SKM-1 treated with dmso at 0.1 percent for 144 hours (cell line): ENCODE results near the gene GMIP.
A peak's percentile ranks its signal among the peaks of the same experiment; 100 is the strongest.

Source experiments
- DNase-seq: peaks from one replicate; lab custom pipeline; 2025; ENCODE audit not compliant: unreplicated experiment; lab: John Stamatoyannopoulos, UW

GMIP gene

DNA sequence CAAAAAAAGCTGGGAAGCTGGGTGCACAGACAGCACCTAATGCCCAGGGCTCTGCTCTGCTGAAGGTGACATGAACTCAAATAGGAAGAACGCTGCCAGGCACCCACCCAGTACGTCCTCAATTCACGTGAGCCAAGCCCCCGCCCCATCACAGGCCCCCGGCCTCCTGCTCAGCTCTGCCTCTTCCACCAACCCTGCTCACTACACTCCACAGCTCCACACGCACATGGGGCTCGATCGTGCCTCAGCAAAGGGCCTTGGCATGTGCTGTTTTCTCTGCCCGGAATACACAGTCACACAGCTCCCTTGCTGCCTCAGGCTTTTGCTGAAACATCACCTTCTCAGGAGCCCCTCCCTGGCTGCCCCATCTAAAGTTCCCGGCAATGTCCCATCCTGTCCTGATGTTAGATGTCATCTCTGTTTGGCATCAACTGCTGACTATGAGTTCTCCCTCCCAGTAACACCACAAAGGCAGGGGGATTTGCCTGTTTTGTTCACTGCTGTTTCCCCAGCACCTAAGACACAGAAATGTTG, 17.8 kb upstream of the GMIP start:
- DNase-seq, result no peak

DNA sequence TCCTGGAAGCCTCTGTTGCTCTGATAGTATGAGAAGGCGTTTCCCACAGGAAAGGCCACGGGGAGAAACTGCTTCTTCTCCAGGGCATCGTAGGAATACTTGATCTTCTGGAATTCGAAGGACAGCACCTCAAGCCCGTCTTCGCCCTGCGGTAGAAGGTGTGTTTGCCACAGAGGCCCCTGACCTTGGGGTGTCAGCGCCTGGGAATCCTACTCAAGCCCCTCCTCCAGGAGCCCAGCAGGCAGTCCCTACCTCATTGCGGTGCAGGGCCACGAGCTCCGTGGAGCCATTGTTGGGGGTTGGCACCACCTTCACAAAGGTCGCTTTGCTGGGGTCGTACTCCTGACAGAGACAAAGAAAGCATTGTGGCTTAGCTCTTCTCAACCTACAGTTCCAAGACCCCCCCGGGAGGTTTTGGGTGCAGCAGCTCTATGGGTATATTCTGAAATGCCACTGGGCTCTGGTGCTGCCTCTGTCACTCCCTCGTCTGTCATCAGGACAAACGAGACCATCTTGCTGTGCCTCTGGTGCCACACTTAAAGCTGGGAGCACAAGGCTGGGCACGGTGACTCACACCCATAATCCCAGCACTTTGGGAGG, 16.3 kb upstream of the GMIP start:
- no peak for DNase-seq

DNA sequence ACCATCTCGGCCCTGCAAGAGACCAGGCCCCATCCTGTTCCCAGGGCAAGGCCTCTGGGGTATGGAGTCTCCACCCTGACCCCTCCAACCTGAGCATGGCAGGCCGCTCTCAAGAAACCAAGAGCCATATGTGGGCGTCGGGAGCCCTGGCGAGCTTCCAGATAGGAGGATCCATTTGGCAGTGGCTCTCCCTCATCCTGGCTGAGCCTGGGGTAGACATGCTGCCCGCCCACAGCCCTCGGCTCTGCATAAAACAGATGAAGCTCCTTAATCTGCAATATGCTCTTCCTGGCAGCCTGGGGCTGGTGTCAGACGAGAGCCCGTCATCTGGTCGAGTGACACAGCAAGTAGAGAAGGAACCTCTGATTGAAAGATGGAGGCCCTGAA, 13.9 kb upstream of the GMIP start:
- no peak for DNase-seq

DNA sequence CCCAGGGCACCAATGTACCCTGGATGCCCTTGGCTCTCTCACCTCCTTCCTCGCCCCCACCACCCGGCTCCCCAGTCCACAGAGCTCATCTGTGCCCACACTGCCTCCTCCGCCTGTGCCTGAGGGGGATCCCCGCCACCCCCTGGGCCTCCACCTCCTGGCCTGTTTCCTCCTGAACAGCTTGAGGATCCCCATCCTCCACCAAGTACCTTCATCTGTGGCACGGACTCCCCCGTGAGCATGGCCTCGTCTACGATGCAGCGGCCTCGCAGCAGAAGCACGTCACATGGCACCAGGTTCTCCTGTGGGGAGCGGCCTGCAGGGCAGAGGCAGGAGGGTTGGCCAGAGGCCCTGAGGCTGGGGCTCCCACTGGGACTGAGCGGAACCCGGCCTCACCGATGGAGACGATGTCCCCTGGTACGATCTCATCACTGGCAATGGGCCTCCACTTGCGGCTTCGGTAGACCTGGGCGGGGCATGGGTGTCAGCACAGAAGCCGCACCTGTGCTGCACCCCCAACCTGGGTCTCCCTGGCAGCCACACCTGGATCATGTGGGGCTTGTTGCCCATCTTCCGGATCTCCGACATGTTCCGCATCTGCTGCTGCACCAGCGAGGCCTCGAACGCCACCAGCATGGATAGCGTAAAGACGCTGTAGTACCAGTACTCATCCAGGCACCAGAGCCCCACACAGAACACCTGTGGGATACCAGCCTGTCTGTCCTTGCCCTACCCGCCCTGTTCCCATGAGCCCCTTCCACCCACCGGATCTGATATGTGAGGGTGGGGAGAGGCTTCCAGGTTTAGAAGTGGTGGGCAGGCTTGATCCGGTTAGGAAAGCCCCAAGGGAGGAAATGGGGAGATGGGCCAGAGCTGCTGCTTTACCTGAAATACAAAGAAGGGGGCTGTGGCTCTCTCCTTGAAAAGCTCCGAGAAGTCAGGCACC, 13.3 kb upstream of the GMIP start:
- no peak for DNase-seq

DNA sequence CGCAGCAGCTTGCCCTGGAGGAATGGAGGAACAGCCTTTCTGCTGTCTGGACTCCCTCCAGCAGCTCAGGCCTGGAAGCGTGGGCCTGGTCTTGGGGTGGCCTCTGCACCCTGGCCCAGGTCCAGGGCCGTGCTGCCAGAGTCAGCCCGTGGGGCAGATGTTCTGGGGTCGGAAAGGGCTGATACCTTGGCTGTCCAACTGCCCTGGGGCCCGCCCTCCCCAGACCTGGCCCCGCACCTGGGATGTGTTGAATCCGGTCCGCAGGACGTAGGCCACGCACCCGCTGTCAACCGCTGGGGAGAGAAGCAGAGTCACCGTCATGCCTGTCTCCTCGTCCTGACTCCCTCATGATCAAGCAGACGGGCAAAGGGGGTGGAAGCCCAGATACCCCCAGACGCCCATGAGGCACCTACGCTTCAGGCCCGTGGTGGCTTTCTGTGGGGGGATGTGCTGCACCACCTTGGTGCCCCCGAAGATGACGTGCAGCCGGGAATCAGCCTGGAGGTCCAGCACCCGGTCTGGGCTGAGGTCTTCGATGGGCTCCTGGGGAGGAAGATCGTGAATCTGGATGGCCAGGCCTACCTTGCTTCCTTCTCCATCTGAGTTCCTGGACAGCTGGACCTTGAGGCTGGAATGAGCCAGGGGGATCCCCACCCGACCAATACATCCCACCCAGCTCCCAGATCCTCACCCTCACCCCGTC, 12.3 kb upstream of the GMIP start:
- no peak for DNase-seq

DNA sequence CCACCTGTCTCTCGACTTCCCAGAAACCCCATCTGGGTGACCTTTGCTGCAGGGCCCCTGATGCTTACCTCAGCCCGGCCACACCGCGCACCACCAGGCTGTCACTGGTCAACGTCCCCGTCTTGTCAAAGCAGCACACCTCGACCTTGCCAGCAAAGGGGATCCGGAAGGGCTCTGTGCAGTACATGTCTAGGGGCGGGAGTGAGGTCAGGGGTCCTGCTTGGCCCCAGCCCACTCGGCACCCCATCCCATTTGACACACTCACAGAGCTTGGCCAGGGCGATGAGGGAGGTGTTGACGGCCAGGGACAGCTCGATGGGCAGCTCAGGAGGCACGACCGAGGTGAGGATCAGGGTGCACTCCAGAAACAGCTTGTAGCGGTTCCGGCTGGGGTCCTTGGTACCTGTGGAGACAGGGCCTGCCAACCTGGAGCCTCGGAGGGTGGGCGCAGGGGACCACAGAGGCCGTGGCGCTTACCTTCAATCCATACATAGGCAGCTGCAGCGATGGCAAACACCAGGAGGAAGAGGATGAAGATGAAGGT, 11.7 kb upstream of the GMIP start:
- no peak for DNase-seq

DNA sequence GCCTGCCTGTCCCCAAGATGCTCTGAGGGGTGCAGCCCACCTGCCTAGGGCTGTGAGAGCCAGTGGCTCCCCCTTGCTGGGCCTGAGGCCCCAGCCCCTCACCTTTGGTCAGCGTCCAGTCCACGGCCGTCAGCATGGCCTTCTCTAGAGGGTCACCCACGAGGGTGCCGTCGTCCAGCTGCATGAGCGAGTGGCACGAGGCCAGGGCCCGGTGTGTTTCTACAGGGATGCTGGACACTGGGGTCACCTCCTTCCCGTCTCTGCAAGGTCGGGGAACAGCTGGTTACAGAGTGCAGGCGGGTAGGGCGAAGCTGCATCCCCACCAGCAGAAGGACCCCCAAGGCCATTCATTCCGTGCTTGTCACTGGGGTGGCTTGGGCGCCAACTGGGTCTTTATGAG, 11.0 kb upstream of the GMIP start:
- no peak for DNase-seq

DNA sequence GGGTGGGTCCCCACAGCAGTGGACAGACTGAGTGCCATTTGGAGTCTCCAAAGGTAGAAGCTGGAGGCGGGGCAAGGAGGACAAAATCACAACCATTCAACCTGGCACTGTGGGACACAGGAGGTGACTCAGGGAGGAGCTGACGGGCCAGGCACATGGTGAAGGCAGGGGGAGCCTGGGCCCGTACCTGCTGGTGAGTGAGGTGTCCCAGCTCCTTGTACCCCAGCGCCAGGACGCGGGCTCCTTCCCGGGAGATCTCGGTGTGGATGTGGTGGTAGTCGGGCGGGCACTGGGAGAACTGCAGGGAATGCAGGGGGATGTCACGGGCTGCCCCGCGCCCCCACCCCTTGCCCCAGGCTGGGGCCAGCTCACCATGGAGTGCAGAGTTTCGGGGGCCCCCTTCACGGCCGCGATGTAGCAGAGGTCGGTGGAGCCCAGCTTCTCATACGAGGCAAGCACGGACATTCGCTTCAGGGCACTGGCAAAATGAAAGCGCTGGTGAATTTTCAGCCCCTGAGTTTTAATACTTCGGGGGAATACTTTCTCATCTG, 10.2 kb upstream of the GMIP start:
- DNase-seq, result no peak

DNA sequence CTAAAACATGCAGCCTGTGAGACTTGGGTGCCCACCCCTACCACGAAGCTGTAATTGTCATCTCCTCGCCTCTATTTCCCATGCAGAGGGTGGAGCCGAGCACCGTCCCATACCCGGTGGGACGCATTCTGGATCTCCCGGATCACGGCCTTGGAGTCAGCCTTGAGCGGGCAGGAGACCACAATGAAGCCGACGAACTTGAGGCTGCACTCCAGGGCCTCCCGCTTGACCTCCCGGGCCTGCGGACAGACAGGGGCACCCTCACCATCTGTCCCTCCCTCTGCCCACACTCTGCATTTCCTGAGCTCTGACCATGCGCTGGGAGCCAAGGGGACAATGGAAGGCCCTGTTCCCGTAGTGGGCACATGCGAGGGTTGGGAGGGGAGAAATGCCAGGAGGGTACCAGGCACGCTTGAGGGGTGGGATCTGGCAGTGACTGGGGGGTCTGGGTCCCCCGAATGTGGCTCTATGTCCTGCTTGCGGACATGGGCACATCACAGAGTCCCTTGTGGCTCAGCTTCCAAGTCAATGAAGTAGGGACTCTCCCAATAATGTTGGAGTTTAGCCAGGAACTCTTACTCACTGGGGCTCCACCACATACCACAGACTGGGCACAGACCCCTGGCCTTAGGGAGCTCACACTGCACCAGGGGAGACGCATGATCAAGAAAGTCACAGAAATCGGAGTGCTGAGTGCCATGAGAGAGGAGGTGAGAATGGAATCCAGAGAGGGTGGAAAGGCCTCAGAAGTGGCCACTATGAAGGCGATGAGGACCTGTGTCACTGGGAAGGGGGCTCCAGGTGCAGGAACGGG, 9.2 kb upstream of the GMIP start:
- DNase-seq, result no peak

DNA sequence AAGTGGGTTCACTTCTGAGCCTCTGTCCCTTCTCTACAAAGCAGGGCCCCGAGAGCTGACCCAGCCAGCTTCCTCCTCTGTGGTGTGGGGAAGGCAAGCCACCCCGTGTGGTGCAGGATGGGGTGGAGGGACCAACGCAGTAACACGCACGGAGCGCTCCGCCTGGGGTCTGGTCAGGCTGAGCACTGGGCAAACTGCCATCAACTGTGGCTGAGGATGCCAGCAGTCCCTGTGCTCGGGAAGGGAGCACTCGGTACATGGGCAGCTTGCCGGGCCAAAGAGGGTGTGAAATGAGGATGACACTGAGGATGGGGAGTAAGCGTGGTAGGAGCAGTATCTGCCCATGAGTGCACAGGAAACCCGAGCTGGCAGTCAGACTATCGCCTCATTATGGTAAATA, 7.6 kb upstream of the GMIP start:
- DNase-seq, result no peak

DNA sequence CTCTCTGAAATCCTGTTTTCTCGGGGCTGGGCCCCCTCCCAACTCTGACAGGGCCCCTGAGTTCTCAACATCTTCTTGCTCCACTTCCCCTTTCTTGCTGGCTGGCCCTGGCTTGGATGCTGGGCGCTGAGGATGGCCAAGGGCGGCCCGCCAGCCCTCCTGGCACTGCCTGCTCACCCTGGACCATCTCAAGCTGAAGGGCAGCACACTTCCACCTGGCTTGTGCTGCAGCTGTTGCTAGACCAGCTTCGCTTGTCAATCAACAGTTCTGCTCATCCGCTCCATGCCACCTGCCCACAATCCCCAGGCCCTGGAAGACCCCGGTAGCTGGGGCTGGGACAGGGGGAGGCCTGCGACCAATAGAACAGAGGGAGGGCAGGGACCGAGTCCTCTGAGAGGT, 6.9 kb upstream of the GMIP start:
- DNase-seq, result no peak

DNA sequence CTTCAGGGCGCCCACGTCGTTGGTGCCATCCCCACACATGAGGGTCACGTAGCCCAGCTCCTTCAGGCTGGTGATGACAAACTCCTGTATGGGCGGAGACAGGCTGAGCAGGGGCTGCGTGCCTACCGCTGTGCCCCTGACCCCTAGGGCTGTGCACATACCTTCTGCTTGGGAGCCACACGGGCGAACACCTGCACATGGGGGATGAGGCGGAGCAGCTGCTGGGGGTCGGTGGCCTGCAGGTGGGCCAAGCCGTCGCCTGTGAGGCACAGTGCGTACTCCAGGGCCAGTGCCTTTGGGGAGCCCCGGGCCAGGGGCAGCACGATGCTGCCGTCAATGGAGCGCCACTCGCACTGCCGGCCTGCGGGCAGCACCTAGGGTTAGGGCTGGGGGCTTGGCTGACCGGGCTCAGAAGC, 6.1 kb upstream of the GMIP start:
- no peak for DNase-seq

DNA sequence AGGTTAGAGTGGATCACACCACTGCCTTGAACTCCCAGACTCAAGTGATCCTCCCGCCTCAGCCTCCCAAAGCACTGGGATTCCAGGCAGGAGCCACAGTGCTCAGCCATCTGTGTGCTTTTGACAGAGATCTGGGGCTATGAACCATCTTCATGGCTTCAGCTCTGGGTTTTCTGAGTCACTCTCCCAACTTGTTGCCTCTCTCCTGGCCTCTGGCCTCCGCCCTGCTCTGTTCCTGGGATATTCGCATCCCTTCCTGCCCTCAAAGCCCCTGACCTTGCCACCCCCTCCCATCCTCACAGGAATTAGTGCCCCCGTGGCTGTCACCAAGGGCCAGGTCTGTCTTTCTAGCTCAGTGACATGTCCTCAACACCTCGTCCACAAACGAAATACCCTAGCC, 5.7 kb upstream of the GMIP start:
- no peak for DNase-seq

DNA sequence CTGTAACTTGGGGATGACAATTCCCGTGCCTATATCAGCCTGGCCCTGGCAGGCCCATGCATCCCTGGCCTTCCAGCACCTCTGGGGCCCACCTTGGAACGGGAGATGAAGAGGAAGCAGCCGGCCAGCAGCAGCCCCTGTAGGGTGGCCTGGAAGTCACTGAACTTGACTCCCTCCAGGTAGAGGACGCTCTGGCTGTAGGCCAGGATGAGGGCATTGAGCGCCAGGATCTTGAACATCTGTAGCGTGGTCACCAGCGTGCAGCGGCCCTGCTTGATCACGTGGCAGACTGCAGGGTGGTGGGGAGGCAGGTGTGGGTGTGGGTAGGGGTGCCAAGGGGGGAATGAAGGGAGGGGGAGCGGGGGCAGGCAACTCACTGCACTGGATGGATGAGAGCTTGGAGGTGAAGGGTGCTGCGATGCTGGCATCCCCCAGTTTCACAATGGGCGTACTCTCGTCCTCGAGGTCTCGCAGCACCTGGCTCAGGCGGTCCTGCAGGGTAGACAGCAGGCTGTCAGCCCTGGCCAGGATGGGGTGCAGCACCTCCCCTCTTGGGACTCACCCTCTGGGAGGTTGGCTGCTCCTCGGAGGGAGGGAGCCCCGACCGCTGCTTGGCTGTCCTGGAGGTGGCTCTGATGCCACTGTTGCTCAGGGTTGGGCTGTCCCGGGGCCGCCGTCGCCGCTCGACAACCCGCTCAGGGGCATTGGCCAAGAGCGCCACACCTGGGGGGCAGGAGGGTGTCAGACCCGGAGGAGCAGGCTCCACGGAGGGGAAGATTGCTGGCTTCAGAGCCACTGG, 3.8 kb upstream of the GMIP start:
- DNase-seq, result no peak

DNA sequence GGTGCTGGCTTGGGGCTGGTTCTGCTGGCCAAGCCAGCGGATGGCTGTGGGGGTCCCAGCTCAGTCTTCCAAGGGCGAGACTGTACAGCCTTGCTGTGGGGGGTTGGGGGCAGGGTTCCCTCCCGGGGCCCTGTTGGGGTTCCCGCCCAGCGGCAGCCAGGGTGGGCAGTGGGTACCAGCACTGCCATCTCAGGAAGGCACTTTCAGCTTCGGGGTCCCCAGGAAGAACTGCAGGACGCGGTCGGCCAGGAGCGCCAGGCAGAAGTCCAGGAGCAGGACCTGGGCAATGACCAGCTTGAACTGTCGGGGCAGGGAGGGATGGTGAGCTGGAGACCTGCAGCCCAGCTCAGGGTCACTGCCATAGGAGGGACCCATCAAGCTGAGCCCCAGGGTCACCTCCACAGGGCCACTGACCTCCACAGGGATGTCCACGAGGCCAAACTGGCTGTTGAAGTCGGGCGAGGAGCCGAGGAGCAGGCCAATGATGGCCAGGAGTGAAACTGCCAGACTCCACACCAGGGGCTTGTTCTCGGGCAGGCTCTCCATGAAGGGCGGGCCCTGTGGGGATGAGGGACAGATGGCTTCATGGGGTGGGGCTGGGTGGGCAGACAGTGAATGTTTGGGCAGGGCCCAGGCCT, 1.9 kb upstream of the GMIP start:
- DNase-seq, result no peak

DNA sequence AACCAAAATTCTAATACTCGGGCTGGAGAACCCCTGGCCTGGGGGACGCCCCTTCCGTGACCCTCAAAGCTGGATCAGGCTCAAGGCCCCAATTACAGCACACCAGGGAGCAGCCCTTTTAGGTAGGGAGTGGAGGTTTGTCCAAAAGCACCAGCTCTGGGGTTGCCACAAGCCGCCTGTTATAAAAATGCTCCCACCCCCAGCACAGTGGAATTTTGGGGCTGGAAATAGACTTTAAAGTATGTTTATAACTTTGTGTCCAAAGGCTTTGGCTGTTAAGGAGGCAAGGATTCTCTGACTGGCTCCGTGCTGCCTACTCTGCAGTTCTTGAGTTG, 564 bp upstream of the GMIP start:
- DNase-seq, result no peak

DNA sequence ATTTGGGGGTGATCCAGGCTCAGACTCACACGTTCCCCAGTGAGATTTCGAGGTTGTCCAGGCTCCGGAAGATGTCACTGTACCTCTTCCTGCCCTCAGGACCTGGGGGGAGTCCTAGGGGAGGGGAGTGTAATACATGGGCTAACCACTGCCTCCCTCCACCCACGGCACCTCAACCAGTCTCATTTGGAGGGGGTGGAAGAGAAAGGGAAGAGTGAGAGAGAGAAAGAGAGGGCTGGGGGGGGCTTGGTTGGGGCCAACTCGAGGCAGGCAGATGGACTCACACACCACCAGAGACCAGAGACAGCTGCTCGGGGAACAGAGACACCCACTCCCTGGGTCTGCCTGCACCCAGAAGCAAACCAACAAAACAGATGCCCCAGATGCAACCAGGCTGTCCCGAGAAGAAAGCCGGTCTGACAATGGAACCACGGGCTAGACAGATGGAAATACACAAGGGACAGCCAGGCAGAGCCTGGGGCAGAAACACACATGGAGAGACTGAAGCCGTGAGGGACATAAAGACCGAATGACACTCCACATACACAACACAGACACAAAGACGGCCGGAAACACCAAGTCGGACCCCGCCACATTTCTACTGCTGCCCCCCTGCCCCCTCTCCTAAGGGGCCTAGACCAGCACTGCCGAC, 825 bp downstream of the GMIP start:
- DNase-seq, result peak; percentile 23

DNA sequence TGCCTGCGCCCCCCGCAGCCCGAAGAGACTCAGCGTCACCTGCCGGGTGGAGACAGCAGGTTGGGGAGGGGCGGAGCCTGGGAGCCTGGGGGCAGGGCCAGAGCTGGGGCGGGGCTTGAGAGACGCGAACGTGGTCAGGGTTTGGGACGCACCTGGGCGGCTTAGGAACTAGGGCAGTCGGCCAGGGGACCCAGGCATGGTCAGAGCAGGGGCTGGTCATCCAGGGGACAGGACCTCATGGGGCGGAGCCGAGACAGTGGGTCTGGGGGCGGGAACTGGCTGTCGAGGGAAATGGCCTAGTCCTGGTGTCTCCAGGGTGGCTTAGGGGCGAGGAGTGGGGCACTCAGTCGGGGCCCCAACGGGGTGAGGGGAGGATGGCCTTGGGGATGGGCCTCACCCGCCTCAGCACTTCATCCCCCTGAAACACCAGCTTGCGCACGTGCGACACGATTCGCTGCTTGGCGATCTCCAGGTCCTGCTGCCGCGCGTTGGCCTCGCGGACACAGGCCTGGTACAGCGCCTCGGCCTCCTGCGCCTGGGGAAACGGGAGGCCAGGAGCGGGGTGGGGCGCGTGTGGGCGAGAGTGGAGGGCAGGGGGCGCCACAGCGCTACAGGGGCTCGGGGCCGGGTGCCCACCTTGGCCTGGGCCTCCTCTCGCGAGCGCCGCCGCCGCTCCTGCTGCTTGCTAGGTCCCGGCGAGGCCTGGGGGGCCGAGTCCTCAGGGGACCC, 5.8 kb downstream of the GMIP start:
- DNase-seq, result no peak
